HEK293 (cell line): Measurements from ENCODE around the gene MARK3.

Source experiments
- CTCF ChIP-seq: fragments of 450-650 bp; formaldehyde crosslinking; IDR thresholded peaks from 2 replicates; pipeline ENCODE4 v1.5.1; 2016; ENCODE audit warnings: missing biosample characterization, missing genetic modification characterization
- ELK4 ChIP-seq: IDR thresholded peaks from 2 replicates; pipeline ENCODE4 v1.6.1; 2011; ENCODE audit warnings: mild to moderate bottlenecking, low read depth, low read length, borderline replicate concordance
- GFI1B ChIP-seq: fragments of 450-650 bp; formaldehyde crosslinking; IDR thresholded peaks from 2 replicates; pipeline ENCODE4 v1.5.1; 2016; ENCODE audit warnings: missing biosample characterization, missing genetic modification characterization
- MEIS1 ChIP-seq: sonication (generic); formaldehyde crosslinking; IDR thresholded peaks from 2 replicates; pipeline ENCODE4 v1.8.1; 2022; ENCODE audit warnings: missing genetic modification reagents, mild to moderate bottlenecking, borderline replicate concordance
- ZBTB20 ChIP-seq: fragments of 450-650 bp; formaldehyde crosslinking; IDR thresholded peaks from 2 replicates; pipeline ENCODE4 v1.5.1; 2016; ENCODE audit warnings: missing biosample characterization, missing genetic modification characterization
- ZIC2 ChIP-seq: fragments of 450-650 bp; formaldehyde crosslinking; IDR thresholded peaks from 2 replicates; pipeline ENCODE4 v1.5.1; 2016; ENCODE audit warnings: missing biosample characterization, missing genetic modification characterization
- ZNF2 ChIP-seq: fragments of 450-650 bp; formaldehyde crosslinking; IDR thresholded peaks from 2 replicates; pipeline ENCODE4 v1.5.1; 2016; ENCODE audit warnings: missing biosample characterization, missing genetic modification characterization
- ZNF473 ChIP-seq: fragments of 450-650 bp; formaldehyde crosslinking; IDR thresholded peaks from 2 replicates; pipeline ENCODE4 v1.5.1; 2017; ENCODE audit warnings: missing biosample characterization, missing genetic modification characterization
- ZNF561 ChIP-seq: fragments of 450-650 bp; IDR thresholded peaks from 2 replicates; pipeline ENCODE4 v1.5.1; 2018; ENCODE audit warnings: missing biosample characterization, missing genetic modification characterization, borderline replicate concordance
- ZNF76 ChIP-seq: fragments of 450-650 bp; formaldehyde crosslinking; IDR thresholded peaks from 2 replicates; pipeline ENCODE4; 2016; ENCODE audit warnings: low read depth, missing biosample characterization, missing genetic modification characterization, borderline replicate concordance

GRCh38 chr14:103451401-103451800, 66.2 kb downstream of the MARK3 start:
- TF ChIP-seq ZNF76 (no peak), ZNF473 (tag by site-specific recombination) (no peak), ZIC2 (no peak), MEIS1 (CRISPR knock-in tag) (no peak), CTCF (tag by site-specific recombination) (no peak), ZNF2 (tag by site-specific recombination) (no peak), ZNF561 (tag by site-specific recombination) (no peak), ELK4 (no peak), GFI1B (tag by site-specific recombination) (no peak), ZBTB20 (tag by site-specific recombination) (no peak)
